Stimulated activated naive CD4-positive, alpha-beta T cell (primary cell): ENCODE measurements around the gene GARNL3.

Experiments used
- DNase-seq, 6 experiments: peaks; one replicate each; lab custom pipeline; 2025; lab: John Stamatoyannopoulos, UW

GARNL3 gene

DNA sequence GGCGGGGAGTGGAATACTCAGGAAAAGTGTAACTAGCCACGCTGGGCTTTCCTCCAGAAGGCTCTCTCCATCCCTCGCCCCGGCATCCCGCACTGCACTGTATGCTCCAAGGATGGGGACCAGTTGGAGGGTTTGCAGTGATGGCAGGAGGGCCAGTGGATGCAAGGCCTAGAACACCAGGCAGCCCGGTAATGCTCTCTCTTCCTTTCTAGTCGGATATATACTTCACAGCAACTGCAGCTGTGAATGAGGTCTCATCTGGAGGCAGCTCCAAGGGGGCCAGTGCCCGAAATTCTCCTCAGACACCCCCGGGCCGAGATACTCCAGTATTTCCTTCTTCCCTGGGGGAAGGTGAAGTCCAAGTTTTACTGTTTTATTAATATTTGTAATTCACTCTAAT is 122.4 kb downstream of the GARNL3 start:
- no peak for DNase-seq

DNA sequence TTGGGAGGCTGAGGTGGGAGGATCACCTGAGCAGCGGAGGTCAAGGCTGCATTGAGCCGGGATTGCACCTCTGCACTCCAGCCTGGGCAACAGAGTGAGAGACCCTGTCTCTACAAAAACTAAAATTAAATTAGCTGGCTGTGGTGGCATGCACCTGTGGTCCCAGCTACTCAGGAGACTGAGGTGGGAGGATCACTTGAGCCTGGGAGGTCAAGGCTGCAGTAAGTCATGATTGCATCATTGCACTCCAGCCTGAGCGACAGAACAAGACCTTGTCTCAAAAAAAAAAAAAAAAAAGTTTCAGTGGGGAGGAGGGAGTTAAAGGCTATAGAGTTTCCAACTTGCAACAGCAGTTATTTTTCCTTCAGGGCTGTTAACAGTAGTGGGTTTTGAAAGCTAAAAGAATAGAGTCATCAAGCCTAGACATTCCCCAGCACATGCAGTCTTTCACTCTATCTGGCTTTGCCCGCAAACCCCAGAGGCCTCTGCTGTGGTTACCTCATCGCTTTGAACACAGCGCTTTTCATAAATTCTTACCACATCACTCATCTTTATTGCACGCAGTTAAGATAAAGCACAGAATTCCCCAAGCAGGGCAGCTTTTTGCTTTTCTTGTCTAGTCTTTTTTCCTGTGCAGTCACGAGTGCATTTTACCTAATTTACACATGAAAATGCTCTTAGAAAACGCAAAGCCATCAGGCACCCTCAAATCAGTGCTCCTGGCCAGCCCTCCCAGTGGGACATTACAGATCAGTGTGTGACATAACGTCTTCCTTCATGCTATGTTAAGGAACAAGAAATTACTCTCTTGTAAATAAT is 123.7 kb downstream of the GARNL3 start:
- peak; percentile 86 to 96 (median 91) for DNase-seq

DNA sequence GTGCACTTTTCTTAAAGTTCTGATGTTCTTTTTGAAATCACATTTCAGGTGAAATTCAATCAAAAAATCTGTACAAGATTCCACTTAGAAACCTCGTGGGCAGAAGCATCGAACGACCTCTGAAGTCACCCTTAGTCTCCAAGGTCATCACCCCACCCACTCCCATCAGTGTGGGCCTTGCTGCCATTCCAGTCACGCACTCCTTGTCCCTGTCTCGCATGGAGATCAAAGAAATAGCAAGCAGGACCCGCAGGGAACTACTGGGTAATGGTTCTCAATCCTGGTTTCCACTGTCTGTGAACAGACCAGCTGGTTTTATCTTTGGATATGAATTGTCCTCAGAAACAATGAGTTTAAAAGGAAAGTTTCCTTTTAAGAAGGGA is 124.3 kb downstream of the GARNL3 start:
- no peak for DNase-seq

GRCh38 chr9:127389381-127390247 is 125.0 kb downstream of the GARNL3 start:
- no peak for DNase-seq

DNA sequence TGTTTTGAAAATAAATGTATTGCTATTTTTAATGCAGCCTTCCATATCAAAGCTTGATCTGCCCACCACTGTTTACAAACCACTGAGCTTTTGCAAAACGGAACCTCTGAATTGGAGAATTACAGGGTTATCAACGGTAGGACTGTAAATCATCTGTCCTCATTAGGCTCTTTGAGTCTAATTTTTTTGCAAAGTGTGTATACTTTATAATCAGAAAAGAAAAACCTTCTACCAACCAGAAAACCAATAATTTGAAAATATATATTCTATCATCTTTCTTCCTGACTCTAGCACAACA is 125.6 kb downstream of the GARNL3 start:
- DNase-seq = no peak

DNA sequence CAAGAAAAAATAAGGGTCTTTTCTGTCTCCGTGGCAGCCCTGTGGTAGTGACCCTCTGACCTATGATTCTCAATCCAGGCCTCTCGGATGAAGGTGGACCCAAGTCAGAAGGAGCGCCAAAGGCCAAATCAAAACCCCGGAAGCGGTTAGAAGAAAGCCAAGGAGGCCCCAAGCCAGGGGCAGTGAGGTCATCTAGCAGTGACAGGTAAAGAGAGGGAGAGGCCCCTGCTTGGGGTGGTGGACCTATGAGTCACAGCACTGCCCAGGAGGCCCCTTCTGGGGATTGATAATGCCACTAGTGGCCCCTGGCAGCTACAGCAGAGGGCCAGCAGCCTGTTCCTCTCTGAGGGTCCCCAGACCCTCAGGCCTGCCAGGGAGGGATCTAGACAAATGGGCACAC is 126.0 kb downstream of the GARNL3 start:
- no peak for DNase-seq

DNA sequence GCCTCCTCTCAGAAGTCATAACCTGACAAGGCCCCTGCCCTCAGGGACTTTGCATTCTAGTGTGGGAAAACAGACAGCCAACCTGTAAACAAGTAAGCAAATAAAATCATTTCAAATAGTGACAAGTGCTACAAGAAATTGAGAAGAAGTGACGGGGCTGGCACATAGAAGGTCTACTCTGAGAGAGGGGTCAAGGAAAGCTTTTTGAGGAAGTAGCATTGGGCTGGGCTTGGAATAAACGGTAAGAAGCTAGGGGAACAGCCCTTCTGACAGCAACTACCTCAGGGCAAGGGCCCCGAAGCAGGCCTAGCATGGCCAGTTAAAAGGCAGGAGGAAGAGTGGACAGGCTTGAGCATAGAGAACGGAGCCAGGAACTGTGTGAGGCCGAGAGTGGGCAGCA is 127.6 kb downstream of the GARNL3 start:
- DNase-seq = no peak

DNA sequence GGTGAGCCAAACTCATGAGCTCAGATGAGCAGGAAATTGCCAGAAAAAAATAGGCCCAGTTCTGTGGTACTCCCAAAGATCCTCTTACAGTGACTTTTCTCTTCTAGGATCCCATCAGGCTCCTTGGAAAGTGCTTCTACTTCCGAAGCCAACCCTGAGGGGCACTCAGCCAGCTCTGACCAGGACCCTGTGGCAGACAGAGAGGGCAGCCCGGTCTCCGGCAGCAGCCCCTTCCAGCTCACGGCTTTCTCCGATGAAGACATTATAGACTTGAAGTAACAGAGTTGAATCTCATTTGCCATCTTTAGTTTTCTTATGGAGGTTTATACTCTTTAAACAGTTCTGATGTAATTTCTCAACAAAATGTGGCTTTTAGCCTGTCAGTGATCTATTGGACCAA is 128.4 kb downstream of the GARNL3 start:
- DNase-seq = no peak

- DNase-seq = no peak
Measured at GRCh38 chr9:127393645-127394044, 129.1 kb downstream of the GARNL3 start.

- DNase-seq = no peak
Measured at GRCh38 chr9:127395497-127396252, 131.1 kb downstream of the GARNL3 start.

- no peak for DNase-seq
Measured at GRCh38 chr9:127396253-127396807, 131.8 kb downstream of the GARNL3 start.

DNA sequence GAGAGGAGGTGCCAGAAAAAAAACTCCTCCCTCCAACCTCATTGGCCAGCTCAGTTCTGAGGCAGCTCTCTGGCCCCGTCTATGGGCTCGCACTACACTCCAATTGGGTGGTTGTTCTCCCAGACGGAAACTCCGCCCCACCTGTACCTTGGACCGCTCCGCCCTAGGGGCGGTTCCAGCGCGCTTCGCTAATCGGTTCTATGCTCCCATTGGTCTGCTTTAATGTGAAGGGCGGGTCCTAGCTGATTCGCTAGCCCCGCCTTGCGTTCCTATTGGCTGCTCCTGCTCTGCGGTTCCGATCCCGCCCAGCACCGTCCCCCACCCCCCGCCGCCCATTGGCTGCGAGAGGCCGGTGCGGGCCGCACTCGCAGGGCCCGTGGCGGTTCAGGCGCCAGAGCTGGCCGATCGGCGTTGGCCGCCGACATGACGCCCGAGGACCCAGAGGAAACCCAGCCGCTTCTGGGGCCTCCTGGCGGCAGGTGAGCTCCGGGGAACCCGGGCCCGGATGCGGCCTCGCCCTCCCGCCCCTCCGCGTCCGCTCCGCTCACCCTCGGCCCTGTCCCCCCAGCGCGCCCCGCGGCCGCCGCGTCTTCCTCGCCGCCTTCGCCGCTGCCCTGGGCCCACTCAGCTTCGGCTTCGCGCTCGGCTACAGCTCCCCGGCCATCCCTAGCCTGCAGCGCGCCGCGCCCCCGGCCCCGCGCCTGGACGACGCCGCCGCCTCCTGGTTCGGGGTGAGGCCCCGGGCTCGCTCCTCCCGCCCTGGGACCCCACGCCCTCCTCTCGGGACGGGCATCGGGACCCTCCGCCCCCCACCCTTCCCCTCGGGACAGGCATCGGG is 132.5 kb downstream of the GARNL3 start, which contains the start of gene SLC2A8:
SLC2A8 (plus strand) TSS at position 362 of the 838 bp plus-strand sequence; CDS start at position 424, 62 bp downstream.
- peak; percentile 31 to 71 (median 50) for DNase-seq

DNA sequence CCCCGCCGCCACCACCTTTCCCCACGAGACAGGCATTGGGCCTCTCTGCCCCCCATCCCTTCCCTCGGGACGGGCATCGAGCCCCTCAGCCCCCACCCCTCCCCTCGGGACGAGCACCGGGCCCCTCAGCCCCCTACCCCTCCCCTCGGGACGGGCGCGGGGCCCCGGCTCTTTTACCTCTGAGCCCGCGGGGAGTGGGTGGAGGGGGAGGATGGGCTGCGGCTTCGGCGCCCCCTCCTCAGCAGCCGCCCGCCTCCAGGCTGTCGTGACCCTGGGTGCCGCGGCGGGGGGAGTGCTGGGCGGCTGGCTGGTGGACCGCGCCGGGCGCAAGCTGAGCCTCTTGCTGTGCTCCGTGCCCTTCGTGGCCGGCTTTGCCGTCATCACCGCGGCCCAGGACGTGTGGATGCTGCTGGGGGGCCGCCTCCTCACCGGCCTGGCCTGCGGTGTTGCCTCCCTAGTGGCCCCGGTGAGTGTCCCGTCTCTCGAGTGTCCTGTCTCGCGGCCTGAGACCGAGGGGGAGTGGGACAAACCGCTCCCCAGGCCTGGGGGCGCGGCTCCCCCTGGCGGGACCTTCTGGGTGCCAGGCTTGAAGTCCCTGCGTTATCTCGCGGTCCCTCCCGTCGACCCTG is 133.2 kb downstream of the GARNL3 start:
- DNase-seq = peak in 1 of 6 experiments; percentile 17

DNA sequence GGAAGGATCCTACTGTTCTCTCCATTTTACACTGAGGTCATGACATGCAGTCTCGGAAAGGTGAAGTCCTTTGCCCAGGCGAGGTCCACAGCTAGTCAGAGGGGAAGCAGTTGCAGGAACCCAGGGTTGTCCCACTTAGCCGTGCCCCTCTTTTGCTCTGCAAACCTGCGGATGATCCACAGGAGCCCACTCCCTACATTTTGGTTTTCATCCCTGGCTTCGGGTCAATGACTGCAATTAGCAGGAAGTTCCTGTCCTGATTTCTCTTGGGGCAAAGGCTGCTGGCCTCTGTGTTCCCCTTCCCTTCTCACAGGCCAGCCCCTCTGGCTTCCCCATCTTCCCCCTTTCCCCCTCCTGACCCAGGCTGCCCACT is 133.7 kb downstream of the GARNL3 start:
- DNase-seq = no peak

- DNase-seq = no peak
Measured at GRCh38 chr9:127398715-127399400, 134.3 kb downstream of the GARNL3 start.

DNA sequence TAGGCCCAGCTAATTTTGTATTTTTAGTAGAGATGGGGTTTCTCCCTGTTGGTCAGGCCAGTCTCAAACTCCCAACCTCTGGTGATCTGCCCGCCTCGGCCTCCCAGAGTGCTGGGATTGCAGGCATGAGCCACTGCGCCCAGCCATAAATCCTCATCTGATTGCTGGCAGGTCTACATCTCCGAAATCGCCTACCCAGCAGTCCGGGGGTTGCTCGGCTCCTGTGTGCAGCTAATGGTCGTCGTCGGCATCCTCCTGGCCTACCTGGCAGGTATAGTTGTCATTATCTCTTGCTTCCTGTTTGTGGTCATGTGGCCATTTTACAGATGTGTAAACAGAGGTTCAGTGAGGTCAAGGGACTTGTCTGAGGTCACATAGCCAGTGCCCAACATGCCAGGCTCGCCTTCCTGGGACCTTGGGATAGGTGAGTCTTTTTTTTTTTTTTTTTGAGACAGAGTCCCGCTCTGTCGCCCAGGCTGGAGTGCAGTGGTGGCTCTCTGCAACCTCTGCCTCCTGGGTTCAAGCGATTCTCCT is 135.2 kb downstream of the GARNL3 start:
- no peak for DNase-seq

DNA sequence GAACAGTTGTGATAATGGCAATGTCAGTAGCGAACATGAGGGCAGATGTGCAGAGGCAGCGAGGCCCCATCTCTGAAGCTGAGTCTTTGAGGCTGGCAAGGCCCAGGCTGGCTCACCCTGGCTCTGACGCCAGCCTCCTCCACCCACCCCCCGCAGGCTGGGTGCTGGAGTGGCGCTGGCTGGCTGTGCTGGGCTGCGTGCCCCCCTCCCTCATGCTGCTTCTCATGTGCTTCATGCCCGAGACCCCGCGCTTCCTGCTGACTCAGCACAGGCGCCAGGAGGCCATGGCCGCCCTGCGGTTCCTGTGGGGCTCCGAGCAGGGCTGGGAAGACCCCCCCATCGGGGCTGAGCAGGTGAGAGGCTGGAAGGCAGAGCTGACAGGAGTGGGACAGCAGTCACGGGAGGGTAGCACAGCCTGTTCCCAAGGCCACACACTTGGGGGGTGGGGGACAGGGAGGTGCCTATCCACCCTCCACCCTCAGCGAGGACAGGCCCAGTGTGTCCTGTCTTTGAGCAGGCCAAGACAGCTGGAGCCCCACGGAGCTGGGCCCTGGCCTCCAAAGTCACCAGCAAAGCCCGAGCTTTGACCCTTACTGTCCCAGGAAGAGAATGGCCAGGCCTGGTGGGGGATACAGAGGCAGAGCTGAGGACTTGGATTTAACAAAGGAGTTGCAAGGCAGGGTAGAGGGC is 138.0 kb downstream of the GARNL3 start:
- DNase-seq = no peak

- no peak for DNase-seq
Measured at GRCh38 chr9:127403507-127404192, 139.1 kb downstream of the GARNL3 start.

DNA sequence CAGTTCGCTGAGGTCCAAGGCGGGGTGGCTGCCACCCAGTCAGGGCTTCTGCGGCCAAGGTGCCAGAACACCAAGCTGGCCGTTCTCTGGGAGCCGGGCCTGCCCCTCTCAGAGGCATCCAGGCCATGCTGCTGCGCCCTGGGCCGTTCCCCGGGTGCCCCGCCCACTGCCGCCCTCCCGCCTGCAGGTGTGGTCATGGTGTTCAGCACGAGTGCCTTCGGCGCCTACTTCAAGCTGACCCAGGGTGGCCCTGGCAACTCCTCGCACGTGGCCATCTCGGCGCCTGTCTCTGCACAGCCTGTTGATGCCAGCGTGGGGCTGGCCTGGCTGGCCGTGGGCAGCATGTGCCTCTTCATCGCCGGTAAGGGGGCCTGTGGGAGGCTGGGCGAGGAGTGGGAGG is 140.1 kb downstream of the GARNL3 start:
- no peak for DNase-seq
